ENCODE data around the gene SULT2A1. TPM values are rescaled to one million over a fixed set of nuclear protein-coding genes. Genes with fewer than 3 reads are reported as not detected.
A peak's percentile ranks its signal among the peaks of the same experiment; 100 is the strongest.

The SULT2A1 gene
- total RNA-seq, 1 donor from 2014 or later: not detected

DNA sequence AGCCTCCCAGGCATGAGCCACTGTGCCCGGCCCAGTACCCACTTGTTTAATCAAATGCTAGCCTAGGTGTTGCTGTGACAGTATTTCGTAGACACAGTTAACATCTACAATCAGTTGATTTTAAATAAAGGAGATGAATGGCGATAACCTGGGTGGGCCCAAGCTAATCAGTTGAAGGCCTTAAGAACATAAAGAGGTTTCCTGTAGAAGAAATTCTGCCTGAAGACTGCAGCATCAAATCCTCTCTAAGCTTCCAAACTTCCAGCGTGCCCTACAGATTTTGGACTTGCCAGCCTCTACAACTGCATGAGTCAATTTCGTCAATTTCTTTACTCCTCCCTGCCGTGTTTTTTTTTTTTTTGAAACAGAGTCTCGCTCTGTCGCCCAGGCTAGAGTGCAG is 13.2 kb upstream of the SULT2A1 start:
- peaks cover 6% of the 10 kb centered on the region for H3K27me3 ChIP-seq
- no peaks in the 10 kb centered on the region for H3K9me3 ChIP-seq
- H3K4me1 ChIP-seq: peaks cover 3% of the 10 kb centered on the region
- no peak overlapping the region for H3K4me3 ChIP-seq
- DNase-seq (no peak), ATAC-seq (no peak)
- intact Hi-C loops (cut with DNase I): no loop called here
- no peaks in the 10 kb centered on the region for H3K36me3 ChIP-seq
- TF ChIP-seq, protein P1, sequence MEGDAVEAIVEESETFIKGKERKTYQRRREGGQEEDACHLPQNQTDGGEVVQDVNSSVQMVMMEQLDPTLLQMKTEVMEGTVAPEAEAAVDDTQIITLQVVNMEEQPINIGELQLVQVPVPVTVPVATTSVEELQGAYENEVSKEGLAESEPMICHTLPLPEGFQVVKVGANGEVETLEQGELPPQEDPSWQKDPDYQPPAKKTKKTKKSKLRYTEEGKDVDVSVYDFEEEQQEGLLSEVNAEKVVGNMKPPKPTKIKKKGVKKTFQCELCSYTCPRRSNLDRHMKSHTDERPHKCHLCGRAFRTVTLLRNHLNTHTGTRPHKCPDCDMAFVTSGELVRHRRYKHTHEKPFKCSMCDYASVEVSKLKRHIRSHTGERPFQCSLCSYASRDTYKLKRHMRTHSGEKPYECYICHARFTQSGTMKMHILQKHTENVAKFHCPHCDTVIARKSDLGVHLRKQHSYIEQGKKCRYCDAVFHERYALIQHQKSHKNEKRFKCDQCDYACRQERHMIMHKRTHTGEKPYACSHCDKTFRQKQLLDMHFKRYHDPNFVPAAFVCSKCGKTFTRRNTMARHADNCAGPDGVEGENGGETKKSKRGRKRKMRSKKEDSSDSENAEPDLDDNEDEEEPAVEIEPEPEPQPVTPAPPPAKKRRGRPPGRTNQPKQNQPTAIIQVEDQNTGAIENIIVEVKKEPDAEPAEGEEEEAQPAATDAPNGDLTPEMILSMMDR (IDR thresholded peaks at IDR 0.05): no peak
- H3K27ac ChIP-seq: no peak overlapping the region

- Histone ChIP-seq H3K4me3 (no peak overlapping the region), H3K27ac (no peak overlapping the region), H3K27me3 (peaks cover 6% of the 10 kb centered on the region), H3K9me3 (no peaks in the 10 kb centered on the region), H3K36me3 (no peaks in the 10 kb centered on the region), H3K4me1 (peaks cover 3% of the 10 kb centered on the region)
- intact Hi-C loops (cut with DNase I): no loop called here
- DNase-seq (no peak), ATAC-seq (no peak)
- TF ChIP-seq, protein P1 (IDR thresholded peaks at IDR 0.05): no peak
Observed at GRCh38 chr19:47897861-47898260, 11.7 kb upstream of the SULT2A1 start.

DNA sequence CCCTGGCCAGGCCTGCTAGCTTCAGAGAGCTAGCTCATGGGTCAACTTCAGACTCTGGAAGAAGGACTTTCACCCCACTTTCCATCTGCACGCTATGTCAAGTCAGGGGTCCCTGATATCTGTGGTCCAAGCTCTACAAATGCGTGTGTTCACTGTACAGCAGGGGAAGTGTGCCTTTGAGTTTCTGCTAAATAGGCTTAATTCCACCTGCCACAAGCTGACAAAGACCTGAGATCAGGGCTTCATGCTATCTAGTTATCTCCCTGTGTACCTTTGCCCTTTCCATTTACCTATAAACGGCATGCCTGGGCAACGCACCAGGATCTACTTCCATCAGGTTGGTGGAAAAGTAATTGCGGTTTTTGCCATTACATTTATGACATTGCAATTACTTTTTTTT is 10.7 kb upstream of the SULT2A1 start:
- no peaks in the 10 kb centered on the region for H3K27me3 ChIP-seq
- TF ChIP-seq, protein P1 (IDR thresholded peaks at IDR 0.05): no peak
- H3K4me1 ChIP-seq: peaks cover 3% of the 10 kb centered on the region
- no peak overlapping the region for H3K27ac ChIP-seq
- no peaks in the 10 kb centered on the region for H3K9me3 ChIP-seq
- DNase-seq: no peak
- no peak overlapping the region for H3K4me3 ChIP-seq
- intact Hi-C loops (cut with DNase I): no loop called here
- ATAC-seq: no peak
- H3K36me3 ChIP-seq: no peaks in the 10 kb centered on the region

DNA sequence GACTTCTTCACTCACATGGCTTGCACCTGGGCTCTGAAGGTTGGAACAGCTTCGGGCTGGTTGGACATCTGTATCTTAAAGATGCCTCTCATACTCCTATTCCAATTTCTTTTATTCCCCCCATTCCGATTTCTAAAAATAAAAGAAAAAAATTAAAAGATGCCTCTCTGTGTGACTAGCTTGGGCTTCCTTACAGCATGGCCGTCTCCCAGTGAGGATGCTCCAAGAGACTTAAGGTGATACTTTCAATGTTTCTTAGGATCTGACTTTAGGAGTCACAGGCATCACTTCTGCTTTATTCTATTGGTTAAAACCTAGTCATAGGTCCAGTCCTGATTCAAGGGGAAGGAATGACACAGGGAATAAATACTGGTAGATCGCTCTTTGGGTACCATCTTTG is 9.9 kb upstream of the SULT2A1 start:
- Histone ChIP-seq H3K4me1 (peaks cover 3% of the 10 kb centered on the region), H3K27me3 (no peaks in the 10 kb centered on the region), H3K27ac (no peak overlapping the region), H3K9me3 (no peaks in the 10 kb centered on the region), H3K36me3 (no peaks in the 10 kb centered on the region), H3K4me3 (no peak overlapping the region)
- ATAC-seq (no peak), DNase-seq (no peak)
- TF ChIP-seq, protein P1 (IDR thresholded peaks at IDR 0.05): no peak
- intact Hi-C loops (cut with DNase I): no loop called here

DNA sequence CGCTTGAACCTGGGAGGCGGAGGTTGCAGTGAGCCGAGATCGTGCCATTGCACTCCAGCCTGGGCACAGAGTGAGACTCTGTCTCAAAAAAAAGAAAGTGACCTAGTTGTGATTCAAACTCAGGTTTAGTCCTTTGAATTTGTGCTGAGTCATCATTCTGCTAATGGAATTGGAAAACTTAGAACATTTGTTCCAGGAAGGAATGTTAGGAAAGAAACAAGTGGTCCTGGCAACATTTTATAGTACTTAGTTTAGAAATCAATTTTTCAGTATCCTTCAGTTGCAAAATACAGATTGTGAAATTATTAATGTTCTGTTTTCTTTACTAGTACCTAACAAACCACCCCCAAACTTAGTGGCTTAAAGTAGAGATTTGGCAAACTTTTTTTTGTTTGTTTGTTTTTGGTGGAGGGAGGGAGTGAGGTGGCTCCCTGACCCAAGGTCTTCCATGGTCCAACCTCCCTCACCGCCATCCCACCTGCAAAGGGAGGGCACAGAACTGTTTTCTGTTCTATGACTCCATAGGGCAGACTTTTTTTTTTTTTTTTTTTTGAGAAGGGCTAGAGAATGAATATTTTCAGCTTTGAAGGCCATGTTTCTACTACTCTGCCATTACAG is 9.2 kb upstream of the SULT2A1 start:
- TF ChIP-seq, protein P1 (IDR thresholded peaks at IDR 0.05): no peak
- ATAC-seq (no peak), DNase-seq (no peak)
- Histone ChIP-seq H3K9me3 (no peaks in the 10 kb centered on the region), H3K27ac (peak overlapping the region; percentile 24), H3K27me3 (no peaks in the 10 kb centered on the region), H3K4me1 (peaks cover 3% of the 10 kb centered on the region), H3K36me3 (no peaks in the 10 kb centered on the region), H3K4me3 (no peak overlapping the region)
- intact Hi-C loops (cut with DNase I): no loop called here

Data from upper lobe of right lung (tissue), 1 donor.